ENCODE data around the gene CTRL. TPM values are rescaled to one million over a fixed set of nuclear protein-coding genes. Genes with fewer than 3 reads are reported as not detected.

CTRL gene
- total RNA-seq, 1 donor from 2014 or later = 0.59 TPM

DNA sequence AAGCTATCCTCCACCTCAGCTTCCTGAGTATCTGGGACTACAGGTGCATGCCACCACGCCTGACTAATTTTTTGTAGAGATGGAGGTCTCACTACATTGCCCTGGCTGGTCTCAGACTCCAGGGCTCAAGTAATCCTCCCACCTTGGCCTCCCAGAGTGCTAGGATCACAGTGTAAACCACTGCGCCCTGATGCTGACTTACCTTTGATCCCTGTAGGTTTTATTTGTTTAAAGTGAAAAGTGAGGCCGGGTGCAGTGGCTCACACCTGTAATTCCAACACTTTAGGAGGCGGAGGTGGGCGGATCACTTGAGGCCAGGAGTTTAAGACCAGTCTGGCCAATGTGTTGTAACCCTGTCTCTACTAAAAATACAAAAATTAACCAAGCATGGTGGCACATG, 29.9 kb downstream of the CTRL start:
- H3K27ac ChIP-seq = no peak overlapping the region
- no peaks in the 10 kb centered on the region for H3K9me3 ChIP-seq
- H3K4me1 ChIP-seq = peaks cover 26% of the 10 kb centered on the region
- no peak for DNase-seq
- TF ChIP-seq, protein P1, sequence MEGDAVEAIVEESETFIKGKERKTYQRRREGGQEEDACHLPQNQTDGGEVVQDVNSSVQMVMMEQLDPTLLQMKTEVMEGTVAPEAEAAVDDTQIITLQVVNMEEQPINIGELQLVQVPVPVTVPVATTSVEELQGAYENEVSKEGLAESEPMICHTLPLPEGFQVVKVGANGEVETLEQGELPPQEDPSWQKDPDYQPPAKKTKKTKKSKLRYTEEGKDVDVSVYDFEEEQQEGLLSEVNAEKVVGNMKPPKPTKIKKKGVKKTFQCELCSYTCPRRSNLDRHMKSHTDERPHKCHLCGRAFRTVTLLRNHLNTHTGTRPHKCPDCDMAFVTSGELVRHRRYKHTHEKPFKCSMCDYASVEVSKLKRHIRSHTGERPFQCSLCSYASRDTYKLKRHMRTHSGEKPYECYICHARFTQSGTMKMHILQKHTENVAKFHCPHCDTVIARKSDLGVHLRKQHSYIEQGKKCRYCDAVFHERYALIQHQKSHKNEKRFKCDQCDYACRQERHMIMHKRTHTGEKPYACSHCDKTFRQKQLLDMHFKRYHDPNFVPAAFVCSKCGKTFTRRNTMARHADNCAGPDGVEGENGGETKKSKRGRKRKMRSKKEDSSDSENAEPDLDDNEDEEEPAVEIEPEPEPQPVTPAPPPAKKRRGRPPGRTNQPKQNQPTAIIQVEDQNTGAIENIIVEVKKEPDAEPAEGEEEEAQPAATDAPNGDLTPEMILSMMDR (IDR thresholded peaks at IDR 0.05) = no peak
- no peaks in the 10 kb centered on the region for H3K27me3 ChIP-seq (ENCODE audit: low read depth)
- no peak overlapping the region for H3K4me3 ChIP-seq
- H3K36me3 ChIP-seq = peaks cover 28% of the 10 kb centered on the region
- no peak for ATAC-seq
- intact Hi-C loops (cut with DNase I) = no loop called here

DNA sequence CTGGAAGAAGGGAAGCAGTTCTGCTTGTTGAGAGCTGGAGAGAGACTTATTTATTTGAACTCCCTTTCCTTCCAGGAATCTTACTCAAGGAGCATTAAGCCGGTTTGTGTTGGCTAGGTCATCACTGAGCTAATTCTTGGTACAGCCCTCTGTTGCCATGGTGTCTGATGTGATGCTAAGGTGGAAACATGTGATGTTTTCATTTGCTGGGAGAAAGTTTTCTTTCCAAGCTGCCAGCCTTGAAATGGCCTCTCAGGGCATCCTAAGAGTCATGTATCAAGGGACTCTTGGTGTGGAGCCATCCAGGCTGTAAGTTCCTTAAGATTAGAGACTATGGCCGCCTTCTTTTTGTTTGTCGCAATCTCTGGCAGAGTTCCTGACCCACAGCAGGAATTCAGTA, 34.4 kb downstream of the CTRL start:
- ATAC-seq (peak in 1 of 2 donors; percentile 8), DNase-seq (no peak)
- peaks cover 63% of the 10 kb centered on the region for H3K4me1 ChIP-seq
- intact Hi-C loops (cut with DNase I) = no loop called here
- no peaks in the 10 kb centered on the region for H3K9me3 ChIP-seq
- H3K27ac ChIP-seq = peak overlapping the region; percentile 18
- H3K27me3 ChIP-seq (ENCODE audit: low read depth) = no peaks in the 10 kb centered on the region
- peaks cover 14% of the 10 kb centered on the region for H3K36me3 ChIP-seq
- no peak overlapping the region for H3K4me3 ChIP-seq
- TF ChIP-seq, protein P1 (IDR thresholded peaks at IDR 0.05) = no peak

DNA sequence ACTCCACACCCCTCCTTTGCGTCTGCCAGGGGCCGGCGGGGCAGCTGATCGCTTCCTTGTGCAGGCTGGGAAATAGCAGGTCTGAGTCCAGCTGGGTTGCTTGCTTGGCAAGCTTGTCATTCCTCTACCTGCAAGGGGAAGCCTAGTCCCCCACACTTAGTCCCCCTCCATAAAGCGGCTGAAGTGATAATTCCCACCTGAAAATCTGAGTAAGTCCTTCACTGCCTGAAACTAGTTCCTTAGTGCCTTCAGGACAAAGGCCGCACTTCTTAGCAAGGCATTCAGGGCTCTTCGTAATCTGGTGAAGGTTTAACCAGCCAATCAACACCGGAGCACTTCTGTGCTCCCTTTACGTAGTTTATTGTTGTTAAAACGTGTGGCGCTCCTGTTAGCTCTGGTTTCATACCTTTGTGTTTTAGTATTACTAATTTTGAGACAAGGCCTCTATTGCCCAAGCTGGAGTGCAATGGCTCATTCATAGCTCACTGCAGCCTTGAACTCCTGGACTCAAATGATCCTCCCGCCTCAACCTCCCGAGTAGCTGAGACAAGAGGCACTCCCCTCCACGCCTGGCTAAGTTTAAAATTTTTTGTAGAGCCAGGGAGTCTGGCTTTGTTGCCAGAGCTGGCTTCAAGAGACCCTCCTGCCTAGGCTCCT, 37.8 kb downstream of the CTRL start:
- DNase-seq (no peak), ATAC-seq (peak in 1 of 2 donors; percentile 1)
- TF ChIP-seq, protein P1 (IDR thresholded peaks at IDR 0.05) = no peak
- intact Hi-C loops (cut with DNase I) = no loop called here
- Histone ChIP-seq H3K27ac (peak overlapping the region; percentile 97), H3K4me1 (peaks cover 60% of the 10 kb centered on the region), H3K4me3 (peak overlapping the region; percentile 92), H3K9me3 (no peaks in the 10 kb centered on the region), H3K27me3 (ENCODE audit: low read depth) (no peaks in the 10 kb centered on the region), H3K36me3 (no peaks in the 10 kb centered on the region)

DNA sequence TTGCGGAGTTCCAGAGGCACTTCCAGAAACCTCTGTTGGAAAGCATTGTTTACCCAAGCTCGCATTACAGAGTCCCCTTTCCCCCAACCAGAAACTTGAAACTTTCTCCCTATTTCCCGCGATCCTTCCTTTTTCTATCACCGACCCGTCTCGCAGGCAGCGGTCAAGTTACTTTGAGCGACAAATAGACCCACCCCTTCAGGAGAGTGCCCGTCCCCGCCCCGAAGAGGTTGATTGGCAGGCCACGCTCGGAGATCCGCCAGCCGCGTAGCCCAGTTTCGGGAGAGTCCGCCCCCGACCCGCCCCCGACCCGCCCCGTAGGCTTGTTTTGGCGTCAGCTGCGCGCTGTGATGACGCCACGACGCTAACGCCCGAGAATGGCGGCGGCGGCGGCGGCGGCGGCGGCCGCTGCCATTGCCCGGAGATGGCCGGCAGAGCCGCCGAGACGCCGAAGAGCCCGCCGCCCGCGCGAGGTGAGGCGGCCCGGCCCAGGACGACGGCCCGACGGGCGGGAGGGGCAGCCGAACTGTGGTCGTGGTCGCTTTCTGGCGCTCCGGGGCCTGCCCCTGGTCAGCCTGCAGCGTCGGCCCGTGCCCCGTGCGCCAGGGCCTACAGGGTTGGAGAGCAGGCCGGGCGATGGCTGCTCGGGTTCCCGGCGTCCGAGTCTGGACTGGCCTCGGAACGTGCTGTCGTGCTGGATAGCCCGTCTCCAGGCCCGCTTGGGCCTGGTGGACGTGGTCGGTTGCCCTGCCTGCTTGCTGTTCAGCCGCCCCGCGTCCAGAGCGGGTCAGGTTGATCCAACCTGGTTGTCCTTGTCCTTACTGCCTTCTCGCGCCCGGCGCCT, 38.5 kb downstream of the CTRL start, which contains the start of gene PSKH1:
TSS of gene PSKH1 (plus strand) at position 356 of the 844 bp plus-strand sequence. CDS start 15,496 bp downstream, outside the sequence.
- peak; percentile 98 to 99 for ATAC-seq
- peak; percentile 97 for DNase-seq
- H3K36me3 ChIP-seq = no peaks in the 10 kb centered on the region
- peaks cover 53% of the 10 kb centered on the region for H3K4me1 ChIP-seq
- no peaks in the 10 kb centered on the region for H3K27me3 ChIP-seq (ENCODE audit: low read depth)
- H3K27ac ChIP-seq = peak within 1 kb of the TSS; percentile 97
- peak within 1 kb of the TSS; percentile 92 for H3K4me3 ChIP-seq
- TF ChIP-seq, protein P1 (IDR thresholded peaks at IDR 0.05) = no peak
- intact Hi-C loops (cut with DNase I) = no loop called here
- no peaks in the 10 kb centered on the region for H3K9me3 ChIP-seq

DNA sequence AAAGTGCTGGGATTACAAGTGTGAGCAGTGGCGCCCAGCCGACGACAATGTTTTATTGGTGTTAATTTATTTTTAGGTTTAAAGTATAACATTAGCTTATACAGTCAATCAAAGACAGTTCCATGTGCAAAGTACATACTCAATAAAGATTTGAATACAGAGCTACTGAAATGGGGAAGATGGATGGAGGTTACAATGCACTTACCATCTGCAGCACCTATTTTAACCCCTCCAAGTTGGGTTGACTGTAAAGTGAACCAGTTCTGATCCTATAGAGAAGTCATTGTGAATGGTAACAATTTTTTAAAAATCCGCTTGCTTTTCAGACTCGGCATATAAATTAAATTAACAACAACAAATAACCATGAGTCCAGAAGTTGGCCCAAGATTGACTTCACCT, 39.3 kb downstream of the CTRL start:
- intact Hi-C loops (cut with DNase I) = no loop called here
- ATAC-seq = no peak
- TF ChIP-seq, protein P1 (IDR thresholded peaks at IDR 0.05) = no peak
- peak overlapping the region; percentile 97 for H3K27ac ChIP-seq
- H3K27me3 ChIP-seq (ENCODE audit: low read depth) = no peaks in the 10 kb centered on the region
- H3K4me3 ChIP-seq = peak overlapping the region; percentile 92
- peaks cover 45% of the 10 kb centered on the region for H3K4me1 ChIP-seq
- H3K9me3 ChIP-seq = no peaks in the 10 kb centered on the region
- no peak for DNase-seq
- H3K36me3 ChIP-seq = no peaks in the 10 kb centered on the region
